Measurements from ENCODE around the gene NR3C1. TPM values are rescaled to one million over a fixed set of nuclear protein-coding genes. Genes with fewer than 3 reads are reported as not detected.

The NR3C1 gene
- total RNA-seq = 10 to 100 TPM; 29.7 to 79.2 (median 38.9) TPM

DNA sequence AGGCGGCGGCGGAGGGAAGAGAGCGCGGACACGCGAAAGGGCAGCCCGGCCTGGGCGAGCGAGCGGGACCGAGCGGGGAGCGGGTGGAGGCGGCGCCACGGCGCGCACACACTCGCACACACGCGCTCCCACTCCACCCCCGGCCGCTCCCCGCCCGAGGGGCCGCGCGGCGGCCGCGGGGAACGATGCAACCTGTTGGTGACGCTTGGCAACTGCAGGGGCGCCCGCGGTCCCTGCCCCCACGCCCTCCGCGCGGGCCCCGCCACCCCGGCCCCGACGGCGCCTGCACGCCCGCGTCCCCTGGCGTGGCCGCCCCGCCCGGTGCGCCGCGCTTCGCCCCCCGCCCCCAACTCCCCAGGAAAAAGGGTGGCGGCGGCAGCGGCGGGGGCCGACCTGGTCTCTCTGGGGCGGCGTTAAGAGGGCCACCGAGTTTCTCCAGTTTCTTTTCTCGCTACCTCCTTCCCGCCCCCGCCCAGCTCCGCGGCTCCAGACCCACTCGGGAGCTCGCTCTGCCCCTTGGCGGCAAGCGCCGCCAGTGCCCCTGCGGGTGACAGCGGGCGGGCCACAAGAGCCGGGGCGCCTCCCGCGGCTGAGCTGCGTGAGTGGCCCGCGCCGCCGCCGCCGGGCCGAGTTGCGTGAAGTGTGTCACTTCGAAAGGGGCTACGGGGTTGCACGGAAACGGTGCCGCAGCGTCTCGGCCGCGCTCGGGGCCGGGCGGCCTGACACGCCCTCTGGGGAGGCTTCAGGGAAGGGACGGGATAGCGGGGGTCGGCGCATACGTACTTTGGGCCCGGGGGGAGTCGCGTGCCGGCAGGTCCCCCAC is at the start of gene NR3C1:
TSS of gene NR3C1 (minus strand) at position 94 of the 823 bp plus-strand sequence. CDS start 2,847 bp downstream, outside the sequence.
- no peaks in the 10 kb centered on the region for H3K27me3 ChIP-seq
- peaks cover 0 to 6% (median 0%) of the 10 kb centered on the region in 3 donors for H3K36me3 ChIP-seq
- DNase-seq = peak; percentile 82 to 93 (median 90)
- H3K27ac ChIP-seq = peak within 1 kb of the TSS; percentile 96 to 100 (median 100)
- TF ChIP-seq, protein P1, sequence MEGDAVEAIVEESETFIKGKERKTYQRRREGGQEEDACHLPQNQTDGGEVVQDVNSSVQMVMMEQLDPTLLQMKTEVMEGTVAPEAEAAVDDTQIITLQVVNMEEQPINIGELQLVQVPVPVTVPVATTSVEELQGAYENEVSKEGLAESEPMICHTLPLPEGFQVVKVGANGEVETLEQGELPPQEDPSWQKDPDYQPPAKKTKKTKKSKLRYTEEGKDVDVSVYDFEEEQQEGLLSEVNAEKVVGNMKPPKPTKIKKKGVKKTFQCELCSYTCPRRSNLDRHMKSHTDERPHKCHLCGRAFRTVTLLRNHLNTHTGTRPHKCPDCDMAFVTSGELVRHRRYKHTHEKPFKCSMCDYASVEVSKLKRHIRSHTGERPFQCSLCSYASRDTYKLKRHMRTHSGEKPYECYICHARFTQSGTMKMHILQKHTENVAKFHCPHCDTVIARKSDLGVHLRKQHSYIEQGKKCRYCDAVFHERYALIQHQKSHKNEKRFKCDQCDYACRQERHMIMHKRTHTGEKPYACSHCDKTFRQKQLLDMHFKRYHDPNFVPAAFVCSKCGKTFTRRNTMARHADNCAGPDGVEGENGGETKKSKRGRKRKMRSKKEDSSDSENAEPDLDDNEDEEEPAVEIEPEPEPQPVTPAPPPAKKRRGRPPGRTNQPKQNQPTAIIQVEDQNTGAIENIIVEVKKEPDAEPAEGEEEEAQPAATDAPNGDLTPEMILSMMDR (IDR thresholded peaks at IDR 0.05) = peak; percentile 47 to 75 (median 54)
- peak; percentile 30 to 55 for TF ChIP-seq POLR2A (IDR thresholded peaks at IDR 0.05)
- no peaks in the 10 kb centered on the region for H3K9me3 ChIP-seq
- H3K4me1 ChIP-seq = peaks cover 0 to 20% (median 0%) of the 10 kb centered on the region in 4 donors
- H3K4me3 ChIP-seq = peak within 1 kb of the TSS; percentile 70 to 95 (median 89)

DNA sequence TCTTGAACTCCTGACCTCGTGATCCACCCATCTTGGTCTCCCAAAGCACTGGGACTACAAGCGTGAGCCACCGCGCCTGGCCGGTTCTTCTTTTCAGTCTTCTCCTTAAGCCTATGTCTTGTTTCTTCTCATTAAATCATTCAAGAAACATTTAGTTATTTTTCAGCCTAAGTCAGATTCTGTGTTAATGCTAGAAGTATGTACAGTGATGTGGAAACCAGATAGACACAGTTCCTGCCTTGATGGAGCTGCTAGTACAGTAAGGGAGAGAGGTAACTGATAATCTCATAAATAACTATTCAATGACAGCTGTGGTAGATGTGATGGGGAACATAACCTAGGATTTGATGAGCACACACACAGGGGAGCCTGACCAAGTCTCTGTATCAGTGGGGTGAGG is 46.3 kb upstream of the NR3C1 start:
- Histone ChIP-seq H3K4me3 (no peak overlapping the region), H3K27ac (no peak overlapping the region), H3K36me3 (no peaks in the 10 kb centered on the region), H3K27me3 (no peaks in the 10 kb centered on the region), H3K4me1 (no peaks in the 10 kb centered on the region), H3K9me3 (peaks cover 0 to 3% (median 0%) of the 10 kb centered on the region in 4 donors)
- no peak for TF ChIP-seq POLR2A (IDR thresholded peaks at IDR 0.05)
- TF ChIP-seq, protein P1 (IDR thresholded peaks at IDR 0.05) = no peak
- no peak for DNase-seq

GRCh38 chr5:143448518-143448917 is 45.0 kb upstream of the NR3C1 start:
- Histone ChIP-seq H3K4me3 (no peak overlapping the region), H3K4me1 (no peaks in the 10 kb centered on the region), H3K9me3 (peaks cover 0 to 3% (median 0%) of the 10 kb centered on the region in 4 donors), H3K27me3 (no peaks in the 10 kb centered on the region), H3K36me3 (no peaks in the 10 kb centered on the region), H3K27ac (no peak overlapping the region)
- TF ChIP-seq POLR2A (IDR thresholded peaks at IDR 0.05) = no peak
- TF ChIP-seq, protein P1 (IDR thresholded peaks at IDR 0.05) = no peak
- no peak for DNase-seq

DNA sequence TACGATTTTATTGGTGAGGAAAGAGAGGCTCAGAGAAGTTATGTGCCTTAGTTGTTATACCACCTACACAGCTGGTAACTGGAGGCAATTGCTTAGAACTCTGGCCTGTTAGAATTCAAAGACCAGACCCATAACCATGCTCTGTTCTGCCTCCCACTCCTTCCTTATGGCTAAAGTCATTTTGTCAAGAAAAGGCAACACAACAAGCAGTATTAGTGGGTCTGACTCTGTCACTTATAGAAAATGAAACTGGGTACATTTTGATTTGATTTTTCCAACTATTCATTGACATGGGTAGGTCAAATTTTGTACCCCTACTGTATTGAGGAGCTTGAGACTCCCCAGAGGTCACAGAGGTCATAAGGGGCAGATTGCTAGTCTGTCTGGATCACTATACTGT is 44.5 kb upstream of the NR3C1 start:
- Histone ChIP-seq H3K27ac (no peak overlapping the region), H3K4me1 (no peaks in the 10 kb centered on the region), H3K36me3 (no peaks in the 10 kb centered on the region), H3K9me3 (peaks cover 0 to 3% (median 0%) of the 10 kb centered on the region in 4 donors), H3K27me3 (no peaks in the 10 kb centered on the region), H3K4me3 (no peak overlapping the region)
- DNase-seq = no peak
- TF ChIP-seq, protein P1 (IDR thresholded peaks at IDR 0.05) = no peak
- no peak for TF ChIP-seq POLR2A (IDR thresholded peaks at IDR 0.05)

DNA sequence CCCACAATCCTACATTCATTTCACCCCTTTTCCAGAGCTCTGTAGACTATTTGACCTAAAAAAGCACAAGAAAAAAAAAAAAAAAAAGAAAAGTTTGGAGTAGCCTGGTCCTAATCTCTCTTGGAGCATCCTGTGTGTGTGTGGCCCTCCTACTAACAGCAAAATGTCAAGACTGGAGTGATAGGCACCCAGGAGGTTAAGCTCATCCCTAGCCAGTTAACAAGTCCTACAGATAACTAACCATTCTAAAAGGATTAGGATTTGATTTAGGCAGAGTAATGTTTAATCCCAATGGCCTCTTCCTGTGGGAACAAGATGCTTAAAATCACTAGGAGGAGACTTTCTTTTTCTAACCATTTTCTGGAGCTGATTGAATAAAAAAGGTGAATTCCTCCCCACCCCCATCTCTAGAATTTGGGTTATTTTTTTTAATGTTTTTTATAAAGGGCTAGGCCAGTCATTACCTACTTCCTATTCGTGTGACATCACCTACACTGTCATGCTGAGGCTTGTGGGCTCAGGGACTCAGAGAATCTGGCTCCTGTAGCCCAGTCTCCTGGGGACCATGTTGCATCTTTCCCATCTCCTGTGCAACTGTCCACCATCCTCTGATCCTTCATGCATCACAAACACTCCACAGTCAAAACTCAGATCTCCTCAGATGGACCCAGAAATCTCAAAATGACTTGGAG is 43.2 kb upstream of the NR3C1 start:
- Histone ChIP-seq H3K4me3 (no peak overlapping the region), H3K27ac (no peak overlapping the region), H3K4me1 (no peaks in the 10 kb centered on the region), H3K9me3 (peaks cover 0 to 3% (median 0%) of the 10 kb centered on the region in 4 donors), H3K36me3 (no peaks in the 10 kb centered on the region), H3K27me3 (no peaks in the 10 kb centered on the region)
- DNase-seq = no peak
- TF ChIP-seq POLR2A (IDR thresholded peaks at IDR 0.05) = no peak
- TF ChIP-seq, protein P1 (IDR thresholded peaks at IDR 0.05) = no peak
